Endothelial cell of hepatic sinusoid (primary cell): ENCODE data around the gene SLC30A2.

Source experiments
- in situ Hi-C: cut with HindIII; loops from 2 replicates; pipeline ENCODE4 v1.10.0; 2017; ENCODE audit warnings: low sequenced_read_pairs

The SLC30A2 gene

DNA sequence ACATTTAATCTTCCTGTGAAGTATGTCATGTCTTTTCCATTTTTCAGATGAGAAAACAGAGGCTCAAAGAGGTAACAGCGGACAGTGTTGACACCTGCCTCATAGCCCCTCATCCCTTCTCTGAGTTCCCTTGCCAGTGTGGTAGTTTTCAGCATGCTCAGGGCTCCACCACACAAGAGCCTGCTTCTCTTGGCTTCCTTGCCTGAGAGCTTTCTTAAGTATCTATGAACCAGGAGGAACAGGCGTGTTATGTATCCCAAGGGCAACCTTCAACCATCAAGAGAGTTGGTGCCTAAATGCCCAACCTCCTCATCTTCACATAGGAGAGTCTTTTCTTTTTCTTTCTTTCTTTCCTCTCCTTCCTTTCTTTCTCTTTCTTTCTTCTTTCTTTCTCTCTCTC is 42.2 kb downstream of the SLC30A2 start:
- in situ Hi-C loops: no loop called here

DNA sequence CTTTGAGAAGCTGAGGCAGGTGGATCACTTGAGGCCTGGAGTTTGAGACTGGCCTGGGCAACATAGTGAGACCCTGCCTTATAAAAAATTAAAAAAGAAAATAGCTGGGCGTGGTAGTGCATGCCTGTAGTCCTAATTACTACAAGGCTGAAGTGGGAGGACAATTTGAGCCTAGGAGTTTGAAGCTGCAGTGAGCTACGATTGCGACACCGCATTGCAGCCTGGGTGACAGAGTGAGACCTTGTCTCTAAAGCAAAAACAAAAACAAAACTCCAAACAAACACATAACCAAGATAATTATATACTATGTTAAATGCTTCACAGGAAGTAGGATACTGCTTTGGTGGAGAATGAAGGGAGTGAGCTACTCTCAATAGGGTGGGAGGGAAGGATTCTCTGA is 42.7 kb downstream of the SLC30A2 start:
- in situ Hi-C loops: no loop called here

DNA sequence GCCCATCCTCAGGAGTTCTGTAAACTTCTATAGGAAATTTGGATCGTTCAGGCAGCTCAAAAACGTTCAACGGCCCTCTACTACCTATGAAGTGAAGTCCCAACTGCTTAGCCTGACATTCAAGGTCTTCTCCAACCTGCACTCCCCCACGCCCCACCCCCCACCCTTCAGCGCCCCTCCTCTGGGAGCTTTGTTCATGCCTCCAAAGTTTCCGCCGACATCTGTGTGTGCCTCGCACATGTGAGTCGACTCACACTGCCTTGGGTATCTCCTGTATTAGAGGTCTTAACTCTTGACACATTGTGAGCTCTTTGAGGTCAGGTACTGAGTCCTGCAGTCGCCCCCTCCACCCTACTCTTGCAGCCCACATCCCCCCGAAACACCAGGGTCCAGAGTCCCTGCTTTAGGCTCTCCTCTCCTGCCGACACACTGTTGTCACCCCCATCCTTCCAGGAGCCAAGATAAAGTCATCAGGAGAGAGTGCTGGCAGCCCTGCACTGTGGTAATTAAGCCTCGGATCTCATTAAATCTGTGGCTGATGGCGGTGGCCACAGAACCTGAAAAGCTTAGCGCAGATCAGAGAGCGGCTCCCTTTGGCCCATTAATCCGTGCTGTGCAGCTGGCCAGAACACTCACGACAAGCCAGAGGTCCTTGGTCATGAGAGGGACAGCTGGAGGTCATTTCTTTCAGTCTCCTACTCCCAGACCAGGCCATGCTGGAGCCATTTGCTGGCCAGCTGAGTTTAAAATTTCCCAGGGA is 46.7 kb downstream of the SLC30A2 start:
- in situ Hi-C loops: no loop called here

DNA sequence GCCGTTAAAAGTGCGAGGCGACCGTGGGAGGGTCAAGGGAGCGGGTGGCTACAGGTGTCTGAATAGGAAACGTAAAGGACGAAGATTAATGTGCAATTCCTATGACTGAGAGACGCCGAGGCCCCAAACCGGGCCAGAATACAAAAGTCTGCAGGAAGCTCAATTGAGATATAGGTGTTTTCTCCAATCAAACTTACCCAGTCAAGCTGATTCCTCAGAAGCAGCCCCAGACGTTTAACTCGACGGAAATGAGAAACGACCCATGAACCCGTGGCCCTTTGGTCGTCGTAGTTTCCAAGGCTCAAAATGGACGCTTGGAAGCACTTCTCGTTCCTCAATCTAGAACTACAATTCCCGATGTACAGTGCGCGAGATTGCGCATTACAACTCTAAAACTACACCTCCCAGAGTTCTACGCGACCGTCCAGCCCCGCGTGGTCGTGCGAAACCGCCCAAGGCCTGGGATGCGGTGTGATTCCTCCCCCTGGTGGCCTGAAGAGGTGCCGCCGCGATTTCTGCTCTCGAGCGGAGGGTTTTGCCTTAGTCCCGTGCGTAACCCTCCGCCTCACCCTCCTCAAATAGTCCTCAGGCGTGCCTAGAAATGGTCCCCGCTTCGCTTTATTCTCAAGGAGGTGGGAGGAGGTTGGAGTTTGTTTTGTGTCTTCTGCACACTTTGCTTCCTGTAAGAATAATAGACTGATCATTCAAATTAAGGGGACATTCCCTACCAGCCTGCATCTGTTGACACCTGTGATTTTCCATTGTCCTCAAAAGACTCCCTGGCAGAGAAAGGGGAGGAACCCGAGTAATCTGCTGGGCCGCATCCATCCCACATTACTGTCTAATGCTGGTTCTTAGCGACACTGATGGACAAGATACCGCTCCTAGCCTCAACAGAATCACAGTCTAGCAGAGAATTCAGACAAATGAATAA is 47.8 kb downstream of the SLC30A2 start, which contains the start of gene PAFAH2:
Gene PAFAH2 (minus strand): TSS at position 236 of the 934 bp plus-strand sequence. CDS start 7,247 bp downstream, outside the sequence.
- in situ Hi-C loops: no loop called here

DNA sequence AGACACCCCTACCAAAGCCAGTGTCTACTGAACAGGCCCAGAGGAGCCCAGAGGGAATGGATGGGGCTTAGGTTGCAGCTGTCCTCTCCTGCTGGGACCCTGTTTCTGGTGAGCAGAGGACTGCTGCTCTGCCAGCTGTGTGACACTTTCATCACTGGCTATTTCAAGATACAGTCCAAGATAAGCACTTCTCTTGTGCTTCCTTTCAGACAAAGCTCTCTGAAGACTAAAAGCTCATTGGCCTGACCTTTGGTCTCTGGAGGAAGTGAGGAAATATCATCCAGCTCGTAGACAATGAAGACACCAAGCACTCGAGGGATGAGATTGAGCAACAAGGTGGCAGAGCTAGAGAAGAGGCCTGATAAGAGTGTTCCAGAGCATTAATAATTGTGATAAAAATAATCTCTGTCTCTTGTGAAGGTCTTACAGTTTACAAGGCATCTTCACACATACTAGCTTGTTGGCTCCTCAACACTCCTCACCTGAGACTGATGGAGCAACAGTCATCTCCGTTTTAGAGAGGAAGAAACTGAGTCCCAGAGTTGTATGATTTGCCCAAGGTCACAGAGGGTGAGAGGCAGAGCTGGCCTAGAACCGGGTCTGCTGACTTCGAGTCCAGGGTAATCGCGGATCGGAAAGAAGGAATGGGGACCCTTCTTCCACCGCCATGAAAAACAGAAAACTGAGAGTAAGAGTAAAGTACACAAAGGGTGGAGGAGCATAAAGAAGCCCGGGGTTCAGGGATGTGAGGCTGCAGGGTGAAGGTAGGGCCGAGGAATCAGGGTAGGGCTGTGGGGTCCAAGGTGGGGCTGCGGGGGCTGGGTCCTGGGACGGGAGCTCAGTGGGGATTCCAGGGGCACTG is 48.7 kb downstream of the SLC30A2 start:
- in situ Hi-C loops: no loop called here

DNA sequence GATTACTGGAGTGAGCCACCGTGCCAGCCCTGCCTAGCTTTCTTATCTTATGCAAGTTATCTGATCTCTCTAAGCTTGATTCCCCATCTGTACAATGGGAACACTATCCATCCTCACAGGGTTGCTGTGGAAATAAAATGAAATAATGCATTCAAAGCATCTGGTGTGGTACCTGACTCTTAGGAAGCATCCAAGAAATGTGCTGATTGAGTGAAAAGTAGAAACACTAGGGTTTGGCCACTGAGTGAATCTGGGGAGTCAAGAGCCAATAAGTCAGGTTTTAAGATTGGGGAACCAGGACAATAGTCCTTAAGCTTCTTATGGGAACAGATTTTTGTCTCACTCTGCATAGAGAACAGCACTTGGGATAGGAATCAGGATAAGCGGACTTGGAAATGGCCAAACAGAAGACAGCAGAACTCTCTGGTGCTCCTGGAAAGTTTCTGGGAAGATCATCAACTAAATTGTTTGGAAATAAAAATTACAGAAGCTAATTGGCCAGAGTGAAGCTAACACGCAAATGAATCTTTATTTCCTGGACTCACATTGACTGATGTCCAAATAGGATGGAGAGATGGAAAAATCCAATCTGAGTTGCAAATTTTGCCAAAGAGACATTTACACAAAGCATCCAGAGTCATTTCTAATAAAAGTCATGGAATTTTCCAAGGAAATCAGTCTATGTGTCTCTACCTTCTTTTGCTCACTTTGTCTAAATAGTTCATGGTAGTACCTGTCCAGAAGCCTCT is 51.3 kb downstream of the SLC30A2 start:
- in situ Hi-C loops: loop anchor here (5.0 kb wide), 1 partner anchor 97 kb away; no protein-coding TSS in a partner anchor

DNA sequence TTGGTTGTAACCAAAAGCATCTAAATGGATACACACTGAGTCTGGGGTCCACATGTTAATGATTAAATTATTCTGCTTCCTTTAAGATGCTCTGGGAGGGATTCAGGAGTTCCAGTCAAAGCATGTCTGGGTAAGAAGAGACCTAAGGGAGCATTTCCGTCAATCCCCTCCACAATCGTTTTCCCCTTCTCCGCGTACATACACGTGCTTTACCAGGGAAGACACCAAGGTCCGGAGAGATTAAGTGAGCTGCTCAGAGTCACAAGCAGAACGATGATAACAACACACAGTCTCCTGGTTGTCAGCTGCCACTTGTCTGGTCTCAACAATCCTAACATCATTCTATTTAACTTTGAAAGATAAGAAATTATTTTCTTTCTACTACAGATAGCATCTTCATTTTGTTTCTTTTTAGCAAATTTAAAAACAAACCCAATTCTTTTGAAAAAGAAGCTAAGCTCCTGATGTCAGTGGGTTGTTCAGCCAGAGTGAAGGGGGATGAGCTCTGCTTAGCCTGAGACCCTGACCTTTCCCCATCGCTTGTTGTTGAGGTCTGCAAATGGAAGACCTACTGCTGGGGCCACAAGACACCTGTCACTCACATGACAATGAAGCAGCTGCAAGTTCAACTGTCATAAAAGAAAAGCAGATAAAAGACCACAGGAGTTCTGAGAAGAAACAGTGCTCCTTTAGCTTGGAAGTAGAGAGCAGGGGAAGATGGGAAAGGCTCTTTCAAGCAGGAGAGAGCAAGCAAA is 52.5 kb downstream of the SLC30A2 start:
- in situ Hi-C loops: loop anchor here (5.0 kb wide), 1 partner anchor 96 kb away; no protein-coding TSS in a partner anchor

DNA sequence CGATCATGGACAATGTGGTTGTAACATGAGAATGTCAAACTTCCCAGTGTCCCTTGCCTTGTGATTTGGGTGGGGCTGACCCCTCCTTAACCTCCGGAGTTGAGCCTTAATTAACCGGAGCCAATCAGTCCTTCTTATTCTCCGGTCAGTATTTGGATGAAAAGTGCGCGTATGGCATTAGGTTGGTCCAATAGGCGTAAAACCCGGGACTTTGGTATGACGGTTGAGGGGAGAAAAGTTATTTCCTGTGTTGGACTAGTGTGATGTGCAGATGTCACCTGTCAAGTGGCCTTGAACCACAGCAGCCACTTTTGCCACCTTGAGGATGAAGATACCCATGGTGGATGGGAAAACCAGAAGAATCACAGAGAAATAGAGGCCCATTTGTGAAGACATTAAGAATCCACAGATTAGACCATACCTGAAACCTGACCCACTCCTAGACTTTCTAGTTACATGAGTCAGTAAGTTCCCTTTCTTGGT is 53.2 kb downstream of the SLC30A2 start:
- in situ Hi-C loops: loop anchor here (5.0 kb wide), 1 partner anchor 95 kb away; no protein-coding TSS in a partner anchor

DNA sequence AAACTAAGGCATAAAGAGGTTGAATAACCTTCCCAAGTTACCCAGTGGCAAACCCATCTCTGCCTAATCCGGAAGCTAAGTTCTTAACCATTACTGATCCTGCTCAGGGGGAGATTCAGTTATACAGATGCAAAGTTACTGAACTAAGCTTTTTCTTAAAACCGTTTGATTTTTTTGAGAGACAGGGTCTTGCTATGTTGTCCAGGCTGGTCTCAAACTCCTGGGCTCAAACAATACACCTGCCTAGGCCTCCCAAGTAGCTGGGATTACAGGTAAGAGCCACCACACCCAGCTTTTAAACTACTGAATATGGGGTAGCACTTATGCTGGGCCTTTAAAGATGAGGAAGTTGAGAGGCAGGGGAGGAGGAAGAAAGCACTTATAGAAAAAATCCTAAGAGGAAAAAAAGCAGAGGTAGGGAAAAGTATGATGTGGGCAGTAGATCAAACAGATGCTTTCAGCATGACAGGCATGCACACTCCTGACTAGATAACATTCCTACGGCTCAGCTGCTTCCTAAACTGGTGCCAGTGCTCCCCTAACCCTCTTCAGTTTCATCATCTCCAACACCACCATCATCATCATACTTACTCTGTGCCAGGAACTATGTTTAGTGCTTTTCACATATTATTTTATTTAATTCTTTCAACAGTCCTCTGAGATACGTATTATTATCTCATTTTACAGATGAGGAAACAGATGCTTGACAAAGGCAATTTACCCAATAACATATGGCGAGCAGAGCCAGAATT is 53.8 kb downstream of the SLC30A2 start:
- in situ Hi-C loops: loop anchor here (5.0 kb wide), 1 partner anchor 95 kb away; no protein-coding TSS in a partner anchor

DNA sequence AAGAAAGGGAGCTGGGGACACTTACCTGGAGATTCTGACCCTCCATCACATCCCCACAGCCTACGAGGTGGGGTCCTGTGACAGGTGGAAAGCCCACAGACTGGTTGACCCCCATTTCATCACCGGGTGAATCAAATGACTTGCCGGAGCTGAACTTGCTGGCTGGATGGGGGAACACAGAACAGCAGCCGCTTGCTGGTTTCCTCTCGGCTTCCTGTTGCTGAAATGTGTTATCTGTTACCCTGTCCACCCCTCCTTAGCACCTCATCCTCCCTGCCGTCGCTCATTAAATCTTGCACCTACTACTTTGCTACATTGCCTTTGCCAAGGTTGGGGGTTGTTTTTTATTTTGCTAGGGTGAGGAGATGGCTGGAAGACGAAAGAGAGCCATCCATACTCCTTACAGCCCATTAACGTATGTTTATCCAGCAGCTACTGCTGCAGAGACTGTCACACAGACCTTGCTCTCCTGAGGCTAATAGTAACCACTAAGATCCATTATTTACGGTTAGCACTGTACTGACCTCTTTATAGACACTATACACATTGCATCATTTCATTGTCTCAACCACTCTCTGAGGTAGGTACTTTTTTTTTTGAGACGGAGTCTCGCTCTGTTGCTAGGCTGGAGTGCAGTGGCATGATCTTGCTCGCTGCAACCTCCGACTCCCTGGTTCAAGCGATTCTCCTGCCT is 55.1 kb downstream of the SLC30A2 start:
- in situ Hi-C loops: loop anchor here (5.0 kb wide), 1 partner anchor 94 kb away; no protein-coding TSS in a partner anchor

DNA sequence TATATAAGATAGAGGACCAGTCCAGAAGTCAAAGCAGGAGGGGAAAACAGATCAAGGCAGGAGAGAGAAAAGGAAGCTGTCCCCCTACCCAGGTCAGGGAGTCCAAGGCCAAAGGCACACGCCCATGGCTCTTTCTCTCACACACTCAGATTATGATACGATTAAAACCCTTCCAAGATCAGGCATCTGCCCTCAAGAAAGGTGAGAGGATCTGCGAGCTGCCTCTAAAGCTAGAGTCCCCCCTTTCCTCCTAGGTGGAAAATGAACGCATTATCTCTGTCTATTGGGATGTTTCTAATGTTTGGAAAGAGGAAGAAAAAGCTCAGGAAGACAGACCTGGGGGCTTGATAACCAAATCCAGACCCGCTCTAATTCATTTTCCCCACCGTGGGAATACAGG is 55.7 kb downstream of the SLC30A2 start:
- in situ Hi-C loops: loop anchor here (5.0 kb wide), 1 partner anchor 93 kb away; no protein-coding TSS in a partner anchor

DNA sequence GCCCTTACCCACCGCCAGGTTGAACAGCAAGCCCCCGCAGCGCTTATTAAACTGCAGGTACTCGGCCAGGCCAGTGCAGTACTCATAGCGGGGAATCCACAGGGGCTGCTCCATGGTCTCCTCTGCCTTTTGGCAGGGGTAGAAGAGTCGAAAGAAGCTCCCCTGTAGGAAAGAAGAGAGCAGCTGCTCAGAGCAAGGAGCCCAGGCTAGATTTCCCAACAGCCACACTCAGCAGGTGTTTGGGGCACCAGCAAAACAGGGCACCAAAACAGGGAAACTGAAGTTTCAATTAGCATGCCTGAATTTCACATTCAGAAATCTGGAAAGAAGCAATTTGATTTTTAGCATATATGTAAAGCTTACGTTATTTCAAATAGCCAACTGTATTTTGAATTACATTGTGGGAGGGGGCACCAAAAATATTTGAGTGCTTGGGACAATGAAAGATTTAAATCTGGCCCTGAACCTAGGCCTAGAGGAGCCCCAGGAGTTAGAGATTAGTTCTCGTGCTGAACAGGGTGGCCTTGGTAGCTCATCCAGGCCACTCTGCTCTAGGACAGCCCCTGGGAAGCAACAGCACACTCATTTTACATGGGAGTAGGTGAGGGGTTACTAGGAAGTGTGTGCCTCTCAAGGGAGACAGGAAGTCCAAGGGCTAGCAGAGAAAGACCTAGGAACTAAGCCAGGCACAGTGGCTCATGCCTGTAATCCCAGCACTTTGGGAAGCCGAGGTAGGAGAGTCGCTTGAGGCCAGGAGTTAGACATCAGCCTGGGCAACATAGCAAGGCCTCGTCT is 56.3 kb downstream of the SLC30A2 start:
- in situ Hi-C loops: loop anchor here (5.0 kb wide), 1 partner anchor 92 kb away; no protein-coding TSS in a partner anchor

DNA sequence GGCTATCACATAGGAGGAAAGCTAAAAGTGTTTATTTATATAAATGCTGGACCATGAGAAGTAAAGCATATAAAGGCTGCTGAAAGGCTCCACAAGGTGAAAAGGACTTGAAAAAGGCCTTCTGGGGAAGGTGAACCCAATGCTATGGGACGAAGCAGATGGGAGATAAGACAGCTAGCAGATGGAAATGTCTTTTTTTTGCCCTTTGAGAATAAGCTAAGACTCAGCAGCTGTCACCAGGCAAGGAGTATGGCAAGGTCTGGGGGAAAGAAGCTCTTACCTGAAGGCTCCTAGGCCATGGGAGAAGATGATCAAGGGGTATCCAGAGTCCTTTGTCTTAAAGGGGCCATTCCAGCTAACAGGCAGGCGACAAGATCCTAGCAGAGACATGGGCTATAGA is 58.0 kb downstream of the SLC30A2 start:
- in situ Hi-C loops: no loop called here
